HG03354 (cell line): ENCODE data around the gene BRD8.

Experiments
- ATAC-seq: cut with Tn5 transposase; IDR thresholded peaks from one replicate; pipeline ENCODE4 v1.9.1; 2021; ENCODE audit warnings: mild to moderate bottlenecking; ENCODE audit not compliant: unreplicated experiment, poor library complexity, severe bottlenecking

The BRD8 gene

DNA sequence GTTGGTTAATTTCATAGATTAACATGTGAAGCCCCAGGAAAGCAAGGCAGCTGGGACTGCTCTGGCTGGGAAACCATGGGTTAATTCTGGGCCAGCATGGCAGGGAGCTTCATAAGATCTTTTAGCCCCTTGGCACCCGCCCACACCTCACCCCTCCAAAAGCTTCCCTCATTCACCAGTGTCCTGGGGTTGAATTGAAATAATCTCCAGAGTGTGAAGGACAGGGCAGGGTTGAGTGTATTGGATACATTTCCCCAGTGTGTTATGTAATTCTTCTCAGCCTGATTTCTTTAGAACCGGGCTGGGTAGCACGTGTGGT, 75.2 kb downstream of the BRD8 start:
- no peak for ATAC-seq

DNA sequence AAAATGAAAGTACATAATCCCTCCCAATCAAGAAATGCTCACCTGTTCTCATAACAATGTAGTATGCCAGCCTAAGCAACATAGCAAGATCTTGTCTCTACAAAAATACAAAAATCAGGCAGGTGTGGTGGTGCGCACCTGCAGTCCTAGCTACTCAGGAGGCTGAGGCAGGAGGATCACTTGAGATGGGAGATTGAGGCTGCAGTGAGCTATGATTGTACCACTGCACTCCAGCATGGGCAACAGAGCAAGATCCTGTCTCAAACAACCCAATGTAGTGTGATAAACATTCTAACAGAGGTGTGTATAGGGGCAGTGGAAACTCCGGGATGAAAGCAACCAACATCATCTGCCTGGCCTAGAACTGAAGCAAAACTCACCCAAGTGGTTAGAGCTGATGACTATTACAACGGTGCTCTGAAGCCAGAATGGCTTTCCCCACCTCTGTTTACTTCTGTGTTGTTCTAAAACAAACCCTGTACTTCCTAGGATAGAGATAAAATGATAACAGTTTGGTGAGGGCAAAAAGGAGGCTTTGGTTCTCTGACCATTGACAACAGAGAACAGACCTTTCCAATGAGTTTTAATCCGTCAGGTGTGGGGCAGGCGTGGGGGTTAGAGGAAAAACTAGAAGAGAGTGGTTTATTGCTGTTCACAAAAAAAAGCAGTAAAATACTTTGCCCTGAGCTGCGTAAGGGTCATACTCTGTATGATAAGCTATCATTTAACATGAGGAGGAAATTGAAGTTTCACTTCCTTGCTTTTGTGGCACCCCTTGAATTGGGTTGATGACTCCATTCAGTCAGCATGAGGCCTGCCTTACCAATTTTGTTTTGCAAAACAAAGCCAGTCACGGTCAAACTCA, 75.7 kb downstream of the BRD8 start:
- ATAC-seq, result no peak

GRCh38 chr5:138096997-138097828, 81.2 kb downstream of the BRD8 start:
- ATAC-seq, result no peak

- ATAC-seq, result no peak
Observed at GRCh38 chr5:138096363-138096762, 82.1 kb downstream of the BRD8 start.

DNA sequence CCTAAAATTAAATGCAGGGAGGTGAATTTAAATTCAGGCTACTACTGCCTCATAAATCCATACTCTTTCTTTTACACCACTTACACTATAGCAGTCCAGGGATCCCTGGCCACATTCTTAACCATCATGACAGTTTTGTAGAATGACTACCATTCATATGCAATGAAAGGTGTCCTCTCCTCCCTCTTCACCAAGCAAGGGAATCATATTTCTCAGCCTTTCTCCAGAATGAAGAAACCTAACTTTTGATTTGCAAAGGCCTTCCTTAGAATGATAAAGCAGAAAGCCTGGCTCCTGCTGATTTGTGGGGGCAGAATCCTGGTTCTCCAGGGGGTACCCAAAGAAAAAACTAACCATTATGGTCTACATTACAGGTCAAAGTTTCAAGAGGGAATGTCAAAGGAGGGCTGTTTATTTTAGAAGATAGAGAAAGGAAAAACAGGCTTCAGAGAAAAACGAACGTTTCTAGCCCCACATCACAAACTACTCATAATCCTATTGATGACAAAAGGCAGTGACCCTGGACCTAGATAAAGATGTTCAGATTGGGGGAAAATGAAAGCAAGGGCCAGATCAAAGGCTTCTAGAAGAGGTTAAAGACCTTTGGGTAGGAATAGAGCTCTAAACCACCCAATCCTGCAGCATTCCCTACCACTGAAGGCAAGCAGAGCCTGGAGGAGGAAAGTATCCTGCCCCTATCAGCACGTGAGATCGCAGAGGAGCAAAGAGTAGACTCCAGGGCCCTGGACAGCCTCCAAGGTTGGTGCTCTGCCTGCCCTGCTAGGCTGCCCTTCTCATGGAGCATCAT, 83.1 kb downstream of the BRD8 start:
- ATAC-seq, result no peak

DNA sequence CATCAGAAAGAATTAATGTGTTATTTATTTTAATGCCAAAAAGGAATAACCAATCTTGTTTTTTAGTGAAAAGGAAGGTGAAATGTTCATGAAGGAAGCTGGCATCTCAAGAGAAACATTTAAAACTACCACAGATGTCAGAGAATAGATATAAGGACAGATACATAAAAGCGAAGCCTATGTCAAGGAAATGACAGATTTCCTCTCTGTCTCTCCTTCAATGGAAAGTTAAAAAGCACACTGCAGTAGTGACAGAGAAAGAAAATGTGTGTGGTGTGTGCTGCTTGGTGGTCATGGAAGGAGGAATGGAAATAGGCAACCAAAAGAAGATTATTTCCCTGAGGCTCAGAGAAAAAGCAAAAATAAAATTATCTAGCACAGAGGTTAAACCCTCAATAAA, 85.4 kb downstream of the BRD8 start:
- no peak for ATAC-seq

DNA sequence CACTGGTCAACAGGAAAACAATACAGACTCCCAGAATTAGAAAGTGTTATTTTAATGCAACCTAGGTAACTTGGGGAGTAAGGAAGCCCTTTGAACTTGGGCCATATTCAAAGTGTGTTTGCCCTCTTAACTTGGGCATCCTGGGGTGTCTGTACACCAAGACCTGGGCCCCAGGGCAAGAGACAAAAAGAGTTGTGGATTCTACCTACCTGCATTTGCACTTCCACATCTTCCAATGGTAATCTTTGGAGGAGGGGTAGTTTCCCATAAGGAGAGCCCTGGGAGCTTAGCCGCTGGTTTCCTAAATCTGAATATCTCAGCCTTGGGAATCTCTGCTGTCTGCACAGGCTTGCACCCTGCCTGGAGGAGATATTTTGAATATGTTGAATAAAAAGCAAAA, 86.1 kb downstream of the BRD8 start:
- no peak for ATAC-seq

- ATAC-seq, result no peak
Observed at GRCh38 chr5:138091685-138092084, 86.7 kb downstream of the BRD8 start.
